C1 segment of cervical spinal cord (tissue), 14 donors: ENCODE data around the gene ATP4B.

Source experiments
- DNase-seq, 14 donors: peaks; one replicate each; lab custom pipeline; 2025; lab: John Stamatoyannopoulos, UW

The ATP4B gene

DNA sequence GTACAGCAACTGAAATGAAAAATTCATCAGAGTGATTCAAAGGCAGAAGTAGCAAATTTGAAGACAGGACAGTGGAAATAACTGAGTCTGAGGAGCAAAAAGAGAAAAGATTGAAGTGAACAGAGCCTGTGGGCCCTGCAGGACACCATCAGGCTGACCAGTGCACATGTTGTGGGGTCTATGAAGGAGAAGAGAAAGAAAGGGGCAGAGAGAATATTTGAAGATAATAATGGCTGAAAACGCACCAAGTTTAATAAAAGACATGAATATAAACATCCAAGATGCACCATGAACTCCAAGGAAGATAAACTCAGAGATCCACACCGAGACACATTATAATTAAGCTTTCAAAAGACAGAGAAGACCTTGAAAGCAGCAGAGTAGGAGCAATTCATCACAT lies 15.4 kb downstream of the ATP4B start:
- no peak for DNase-seq

- no peak for DNase-seq
Observed at GRCh38 chr13:113641426-113641825, 16.6 kb downstream of the ATP4B start.

DNA sequence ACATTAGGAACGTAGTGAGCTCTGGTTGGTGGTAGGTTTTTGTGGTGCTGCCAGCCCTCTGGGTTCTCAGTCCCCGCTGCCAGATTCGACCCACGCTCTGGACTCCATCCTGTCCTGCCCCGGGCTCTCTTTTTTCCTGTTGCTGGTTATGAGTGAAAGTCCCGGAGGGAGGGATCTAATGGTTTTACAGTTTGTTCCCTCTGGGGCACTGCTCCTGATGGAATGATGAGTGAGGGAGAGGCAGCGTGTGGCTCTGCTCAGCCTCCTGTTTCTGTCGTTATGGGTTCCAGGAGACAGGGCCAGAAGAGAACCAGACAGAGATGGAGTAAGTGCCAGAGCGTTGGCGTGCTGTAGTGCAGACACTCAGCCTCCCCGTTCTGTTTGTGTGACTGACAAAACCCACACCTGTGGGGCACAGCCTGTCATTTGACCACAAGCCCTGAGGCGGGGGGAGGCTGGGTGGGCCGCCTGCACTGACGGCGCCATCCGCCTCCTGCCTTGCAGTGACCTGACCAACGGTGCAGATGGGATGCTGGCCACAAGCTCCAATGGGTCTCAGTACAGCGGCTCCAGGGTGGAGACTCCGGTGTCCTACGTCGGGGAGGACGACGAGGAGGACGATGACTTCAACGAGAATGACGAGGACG lies 18.3 kb downstream of the ATP4B start:
- DNase-seq = peak in 1 of 14 donors; percentile 53

DNA sequence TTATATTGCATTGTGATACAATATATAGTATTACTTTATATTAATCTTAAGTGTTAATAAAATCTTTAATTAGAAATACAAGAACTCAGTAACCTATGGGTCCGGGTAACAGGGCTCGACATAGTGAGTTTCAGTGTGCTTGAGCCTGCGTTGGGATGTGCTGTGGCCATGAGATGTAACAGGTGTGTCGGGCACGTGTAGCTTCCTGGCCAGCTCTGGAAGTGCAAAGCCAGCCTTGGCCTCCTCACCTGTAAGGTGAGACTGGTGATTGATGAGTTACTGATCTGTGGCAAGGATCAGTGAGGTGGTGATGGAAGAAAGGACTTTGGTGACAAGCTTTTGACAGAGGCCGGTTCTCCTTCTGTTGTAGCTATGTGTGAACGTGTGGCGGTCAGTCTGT lies 19.2 kb downstream of the ATP4B start:
- no peak for DNase-seq

DNA sequence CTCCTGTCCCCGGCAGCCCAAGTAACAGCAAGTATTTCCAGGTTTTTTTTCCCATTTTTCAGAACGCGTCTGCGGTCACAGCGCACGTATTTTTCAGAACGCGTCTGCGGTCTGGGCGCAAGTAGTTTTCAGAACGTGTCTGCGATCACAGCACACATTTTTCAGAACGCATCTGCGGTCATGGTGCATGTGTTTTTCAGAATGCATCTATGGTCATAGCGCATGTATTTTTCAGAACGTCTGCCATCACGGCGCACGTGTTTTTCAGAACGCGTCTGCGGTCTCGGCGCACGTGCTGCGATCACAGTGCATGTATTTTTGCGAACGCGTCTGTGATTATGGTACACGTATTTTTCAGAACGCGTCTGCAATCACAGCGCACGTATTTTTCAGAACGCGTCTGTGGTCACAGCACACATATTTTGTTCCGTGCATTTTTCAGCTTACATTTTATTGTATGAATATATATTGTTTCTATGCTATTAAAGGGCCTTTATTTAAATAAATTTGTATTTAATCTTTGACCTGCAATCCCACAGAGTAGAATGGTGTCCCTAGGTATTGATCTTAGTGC lies 19.7 kb downstream of the ATP4B start:
- DNase-seq = no peak

DNA sequence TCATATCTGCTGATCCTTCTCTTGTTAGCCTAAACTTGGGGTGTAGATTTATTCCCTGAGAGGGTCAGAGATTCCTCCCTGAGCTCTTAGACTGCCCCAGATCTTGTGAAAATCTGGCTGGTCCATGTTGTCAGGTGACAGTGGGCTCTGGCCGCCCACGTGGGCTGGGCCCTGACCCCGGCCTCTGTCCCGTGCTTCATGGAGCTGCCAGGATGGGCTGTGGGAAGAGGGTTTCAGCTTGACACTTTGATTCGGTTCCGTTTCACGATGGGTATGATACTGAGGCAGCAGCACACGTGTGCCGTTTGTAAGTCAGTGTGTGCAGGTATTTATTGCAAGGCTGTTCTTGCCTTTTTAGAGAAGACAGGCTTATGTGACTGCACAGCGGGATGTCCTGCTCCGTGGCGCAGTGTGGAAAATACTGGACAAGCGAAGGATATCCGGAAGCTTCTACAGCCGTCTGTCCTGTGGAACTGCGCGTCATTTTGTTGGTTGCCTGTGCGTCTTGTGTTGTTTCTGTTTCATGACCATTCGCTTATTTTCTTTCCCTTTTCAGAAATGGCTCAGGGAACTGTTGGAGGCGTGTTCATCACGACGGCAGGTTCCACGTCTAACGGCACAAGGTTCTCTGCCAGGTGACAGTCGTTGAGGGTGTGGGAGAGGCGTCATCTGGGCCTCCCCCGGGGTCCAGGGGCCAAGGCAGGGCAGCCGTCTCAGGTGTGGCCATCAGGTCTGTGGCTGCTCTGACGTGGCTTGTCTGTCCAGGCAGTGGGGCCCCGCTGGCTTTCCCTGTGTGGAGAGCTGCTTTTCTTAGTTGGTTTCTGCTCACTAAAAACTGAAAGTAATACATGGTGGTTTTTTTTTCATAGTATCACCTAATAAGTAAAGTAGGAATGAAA lies 20.5 kb downstream of the ATP4B start:
- DNase-seq = no peak

GRCh38 chr13:113636266-113636963 lies 21.6 kb downstream of the ATP4B start:
- no peak for DNase-seq

DNA sequence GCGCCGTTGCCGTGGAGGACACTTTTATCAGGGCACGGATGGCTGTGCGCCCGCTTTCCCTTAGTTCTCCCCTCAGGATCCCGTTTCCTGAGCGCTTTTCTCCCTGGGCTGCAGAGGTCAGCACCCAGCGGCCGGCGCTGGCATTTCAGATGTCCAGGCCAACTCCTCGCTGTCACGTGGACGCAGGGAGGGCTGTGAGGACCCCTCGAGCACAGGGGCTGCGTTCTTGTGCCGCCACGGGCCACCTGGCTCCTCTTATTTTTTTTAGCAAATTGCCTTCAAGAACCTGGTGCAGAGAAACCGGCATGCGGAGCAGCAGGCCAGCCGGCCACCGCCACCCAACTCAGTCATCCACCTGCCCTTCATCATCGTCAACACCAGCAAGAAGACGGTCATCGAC lies 22.3 kb downstream of the ATP4B start:
- DNase-seq = no peak

- DNase-seq = no peak
Observed at GRCh38 chr13:113635048-113635420, 23.0 kb downstream of the ATP4B start.

GRCh38 chr13:113634279-113635047 lies 23.5 kb downstream of the ATP4B start:
- DNase-seq = no peak

DNA sequence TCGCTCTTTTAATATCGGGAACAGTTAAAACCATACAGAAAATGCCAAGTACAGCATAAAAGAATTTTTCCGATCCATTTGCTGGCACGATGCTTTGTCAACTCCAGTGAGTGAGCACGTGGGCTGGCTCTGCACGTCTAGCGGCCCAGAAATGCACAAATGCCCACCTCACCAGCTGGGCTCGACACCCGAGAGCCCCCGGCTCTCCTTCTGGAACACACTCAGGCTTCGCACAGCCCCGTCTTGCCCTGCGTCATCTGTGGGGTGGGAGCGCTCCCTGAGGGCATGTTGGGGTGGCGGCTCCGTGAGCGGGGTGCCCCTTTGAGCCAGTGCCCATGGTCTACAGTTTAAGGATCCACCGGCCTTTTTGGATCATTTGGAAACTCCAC lies 24.5 kb downstream of the ATP4B start:
- DNase-seq = no peak

DNA sequence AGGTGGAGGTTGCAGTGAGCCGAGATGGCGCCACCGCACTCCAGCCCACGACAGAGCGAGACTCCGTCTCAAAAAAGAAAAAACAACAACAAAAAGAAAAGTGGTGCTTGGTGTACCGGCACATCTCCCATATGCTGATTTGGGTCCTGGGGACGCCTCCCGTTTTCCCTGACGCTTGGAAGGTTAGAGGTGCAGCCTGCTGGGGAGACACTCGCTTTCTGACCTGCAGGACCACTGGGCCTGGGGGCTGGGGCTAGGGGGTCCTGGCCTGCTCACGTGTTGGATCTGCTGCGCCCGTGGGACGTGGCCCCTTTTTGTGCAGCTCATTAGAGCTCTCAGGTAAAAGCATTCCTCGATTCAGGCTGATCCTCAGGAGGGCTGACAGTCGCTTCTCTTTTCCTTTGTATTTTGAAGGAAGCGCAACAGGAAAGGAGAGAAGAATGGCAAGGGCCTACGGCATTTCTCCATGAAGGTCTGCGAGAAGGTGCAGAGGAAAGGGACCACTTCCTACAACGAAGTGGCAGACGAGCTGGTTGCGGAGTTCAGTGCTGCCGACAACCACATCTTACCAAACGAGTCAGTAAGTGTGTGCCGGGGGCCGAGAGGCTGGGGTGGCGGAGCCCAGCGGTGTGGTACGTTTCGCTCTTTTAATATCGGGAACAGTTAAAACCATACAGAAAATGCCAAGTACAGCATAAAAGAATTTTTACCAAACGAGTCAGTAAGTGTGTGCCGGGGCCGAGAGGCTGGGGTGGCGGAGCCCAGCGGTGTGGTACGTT lies 25.1 kb downstream of the ATP4B start:
- DNase-seq = no peak

DNA sequence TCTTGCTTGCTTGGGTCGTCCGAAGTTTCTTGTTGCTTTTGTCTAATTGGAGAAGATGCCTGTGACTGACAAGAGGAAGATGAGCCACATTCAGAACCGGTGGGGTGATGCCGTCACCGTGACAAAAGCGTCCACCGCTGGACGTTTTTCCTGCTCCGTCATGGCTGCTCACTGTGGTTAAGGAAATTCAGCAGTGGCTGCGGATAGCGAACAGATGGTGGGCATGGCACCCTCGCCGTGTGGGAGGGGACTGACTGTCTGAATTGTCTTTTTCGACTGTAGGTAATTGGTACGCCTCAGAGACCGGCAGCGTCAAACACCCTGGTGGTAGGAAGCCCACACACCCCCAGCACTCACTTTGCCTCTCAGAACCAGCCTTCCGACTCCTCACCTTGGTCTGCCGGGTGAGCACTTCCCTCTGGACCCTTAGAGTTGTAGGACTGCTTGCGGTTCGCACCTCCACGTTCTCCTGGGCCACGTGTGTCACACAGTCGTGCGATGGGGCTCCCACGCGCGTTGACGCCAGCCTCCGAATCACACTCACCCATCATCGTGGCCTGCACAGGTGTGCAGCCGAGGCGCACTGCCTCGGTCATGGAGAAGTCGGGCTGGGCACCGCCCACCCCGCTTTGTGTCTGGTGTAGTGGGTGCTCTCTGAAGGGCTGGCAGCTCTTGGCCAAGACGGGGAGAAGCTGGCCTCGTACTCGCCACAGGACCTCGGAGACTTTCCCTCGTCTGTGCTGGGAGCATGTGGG lies 26.5 kb downstream of the ATP4B start:
- DNase-seq = no peak

DNA sequence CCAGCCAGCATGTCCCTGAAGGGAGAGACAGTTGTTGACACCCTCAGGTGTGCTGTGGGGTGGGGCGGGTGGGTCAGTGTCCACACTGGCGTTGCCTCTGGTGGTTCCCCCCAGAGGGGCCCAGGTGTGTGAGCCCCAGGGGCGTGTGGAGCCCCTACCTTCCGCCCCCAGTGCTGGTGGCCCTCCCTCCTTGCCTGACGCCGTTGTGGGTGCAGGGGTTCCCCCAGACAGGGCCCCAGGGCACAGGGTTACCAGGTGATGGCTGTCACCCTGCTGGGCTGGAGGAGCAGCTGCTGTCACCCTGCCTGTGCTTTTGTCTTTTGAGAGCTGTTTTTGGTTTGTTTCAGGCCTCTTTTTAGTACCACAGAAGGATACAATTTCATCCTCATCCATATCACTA lies 27.2 kb downstream of the ATP4B start:
- DNase-seq = no peak

DNA sequence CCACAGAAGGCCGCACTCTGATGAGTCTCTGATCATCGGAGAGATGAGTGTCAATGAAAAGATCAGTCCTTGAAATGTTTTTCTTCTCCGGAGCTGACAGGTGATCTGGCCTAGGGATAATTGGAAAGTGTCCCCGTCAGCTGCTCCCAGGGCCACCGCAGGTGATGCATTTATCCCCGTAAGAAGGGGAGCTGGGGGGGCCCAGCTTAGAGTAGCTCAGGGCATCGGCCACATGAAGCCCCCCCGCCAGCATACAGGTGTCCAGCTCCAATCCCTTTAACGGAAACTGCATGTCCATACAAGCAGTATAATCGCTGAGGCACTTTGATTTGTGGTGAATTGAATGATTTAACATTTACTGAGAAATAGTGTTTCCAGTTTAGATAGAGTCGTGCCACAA lies 27.7 kb downstream of the ATP4B start:
- no peak for DNase-seq

DNA sequence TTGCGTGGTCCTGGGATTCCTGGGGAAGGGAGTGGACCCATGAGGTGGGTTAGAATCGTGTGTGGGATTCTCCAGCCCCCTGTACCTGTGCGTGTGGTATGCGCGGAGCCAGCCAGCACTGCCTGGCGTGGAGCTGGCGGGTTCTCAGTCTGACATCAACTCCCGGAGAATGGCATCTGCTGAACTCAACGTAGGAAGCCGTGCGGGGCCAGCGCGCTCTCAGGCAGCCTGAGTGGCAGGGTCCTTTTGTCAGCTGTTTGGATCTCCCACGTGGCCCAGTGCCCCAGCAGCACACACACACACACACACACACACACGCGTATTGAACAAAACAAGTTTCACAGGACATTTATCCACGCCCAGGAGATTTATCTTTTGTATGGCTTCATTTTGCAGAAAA lies 28.1 kb downstream of the ATP4B start:
- DNase-seq = no peak

DNA sequence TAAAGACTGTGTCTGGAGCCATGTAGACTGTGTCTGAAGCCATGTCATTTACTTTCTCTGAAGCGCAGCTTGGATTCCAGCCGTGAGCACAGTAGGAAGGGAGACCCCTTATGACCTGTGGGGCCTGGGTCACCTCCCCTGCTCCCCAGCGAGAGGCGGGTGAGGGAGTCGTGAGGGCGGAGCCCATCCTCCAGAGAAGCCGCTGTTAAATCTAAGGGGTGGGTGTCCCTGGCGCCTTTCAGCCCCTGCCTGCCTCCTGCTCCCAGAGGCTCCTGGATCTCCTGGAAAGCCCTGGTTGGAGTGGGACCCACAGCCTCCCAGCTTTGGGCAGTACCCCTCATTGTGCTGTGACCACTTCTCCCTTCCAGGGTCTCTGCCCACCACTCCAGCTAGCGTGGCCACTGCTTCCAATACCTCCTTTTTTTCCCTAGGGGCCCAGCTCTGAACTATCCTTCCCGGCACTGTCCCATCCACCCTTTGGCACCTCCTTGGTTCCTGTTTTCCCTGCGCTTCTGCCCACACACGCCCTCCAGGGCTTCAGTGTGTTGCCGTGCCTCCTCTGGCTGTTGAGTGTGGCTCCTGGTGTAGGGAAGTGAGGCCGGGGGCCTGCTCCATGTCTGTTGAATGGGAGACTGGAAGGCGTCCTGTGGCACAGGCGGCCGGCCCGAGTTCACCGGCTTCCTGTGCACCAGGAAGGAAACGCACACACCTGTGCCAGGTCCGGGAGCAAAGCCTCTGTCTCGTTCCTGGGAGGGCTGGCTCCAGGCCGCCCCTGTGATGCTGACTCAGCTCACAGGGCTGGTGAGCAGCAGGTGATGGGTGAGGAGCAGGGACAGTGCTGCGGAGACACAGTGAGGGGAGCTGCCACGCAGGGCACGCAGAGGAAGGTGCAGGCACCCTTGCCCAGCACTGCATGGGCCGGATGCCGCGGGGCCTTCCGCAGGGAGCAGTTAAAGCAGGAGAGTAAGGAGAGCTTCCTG lies 29.4 kb downstream of the ATP4B start:
- DNase-seq = no peak

- no peak for DNase-seq
Observed at GRCh38 chr13:113627136-113627535, 30.9 kb downstream of the ATP4B start.
